ENCODE measurements around the gene PIK3R3.

- TF ChIP-seq, protein P1, sequence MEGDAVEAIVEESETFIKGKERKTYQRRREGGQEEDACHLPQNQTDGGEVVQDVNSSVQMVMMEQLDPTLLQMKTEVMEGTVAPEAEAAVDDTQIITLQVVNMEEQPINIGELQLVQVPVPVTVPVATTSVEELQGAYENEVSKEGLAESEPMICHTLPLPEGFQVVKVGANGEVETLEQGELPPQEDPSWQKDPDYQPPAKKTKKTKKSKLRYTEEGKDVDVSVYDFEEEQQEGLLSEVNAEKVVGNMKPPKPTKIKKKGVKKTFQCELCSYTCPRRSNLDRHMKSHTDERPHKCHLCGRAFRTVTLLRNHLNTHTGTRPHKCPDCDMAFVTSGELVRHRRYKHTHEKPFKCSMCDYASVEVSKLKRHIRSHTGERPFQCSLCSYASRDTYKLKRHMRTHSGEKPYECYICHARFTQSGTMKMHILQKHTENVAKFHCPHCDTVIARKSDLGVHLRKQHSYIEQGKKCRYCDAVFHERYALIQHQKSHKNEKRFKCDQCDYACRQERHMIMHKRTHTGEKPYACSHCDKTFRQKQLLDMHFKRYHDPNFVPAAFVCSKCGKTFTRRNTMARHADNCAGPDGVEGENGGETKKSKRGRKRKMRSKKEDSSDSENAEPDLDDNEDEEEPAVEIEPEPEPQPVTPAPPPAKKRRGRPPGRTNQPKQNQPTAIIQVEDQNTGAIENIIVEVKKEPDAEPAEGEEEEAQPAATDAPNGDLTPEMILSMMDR (IDR thresholded peaks at IDR 0.05), result no peak
- no peak for TF ChIP-seq POLR2A (IDR thresholded peaks at IDR 0.05)
Measured at GRCh38 chr1:46003315-46003714, 129.1 kb downstream of the PIK3R3 start.
